Naive thymus-derived CD4-positive, alpha-beta T cell (primary cell): Measurements from ENCODE around the gene VSIG10L2. TPM values are rescaled to one million over a fixed set of nuclear protein-coding genes. Genes with fewer than 3 reads are reported as not detected.

Experiments
- ATAC-seq: fragments of 150-1000 bp; cut with Tn5 transposase; 2 replicates; pipeline ENCODE4 v1.10.0; 2021; ENCODE audit warnings: mild to moderate bottlenecking, moderate library complexity
- CTCF ChIA-PET: fragments of 350-600 bp; sonication (Branson Sonifier 250); formaldehyde crosslinking; loops from one replicate; lab custom pipeline; 2021; ENCODE audit warnings: antibody characterized with exemption; lab: Charles Lee
- POLR2A ChIA-PET: fragments of 350-600 bp; sonication (Branson Sonifier 250); formaldehyde crosslinking; loops from one replicate; lab custom pipeline; 2021; ENCODE audit warnings: antibody characterized with exemption, inconsistent platforms; lab: Charles Lee
- DNase-seq, 9 donors: peaks; one replicate each; pipeline versions ENCODE4 v3.0.0 to v3.0.0-alpha.2; 2020 to 2022; ENCODE audit warnings: mixed read lengths in 1 of 9
- H3K27ac ChIP-seq: one replicate; pipeline ENCODE4 v1.7.0; 2013; ENCODE audit warnings: mild to moderate bottlenecking, low read depth, low read length, moderate library complexity
- H3K27me3 ChIP-seq, 2 donors: one replicate each; pipeline ENCODE4 v1.7.0; 2013; ENCODE audit warnings: low read length in 2 of 2, mild to moderate bottlenecking in 2 of 2, moderate library complexity in 2 of 2; ENCODE audit not compliant: control insufficient read depth in 2 of 2, insufficient read depth in 2 of 2
- H3K36me3 ChIP-seq, 3 experiments: 1 replicate in 2 of 3; 2 replicates in 1 of 3; pipeline ENCODE4 v1.7.0; 2013; ENCODE audit warnings: low read length in 3 of 3, mild to moderate bottlenecking in 3 of 3, moderate library complexity in 1 of 3; ENCODE audit not compliant: insufficient read depth in 3 of 3, control insufficient read depth in 2 of 3
- H3K4me1 ChIP-seq, 2 donors: one replicate each; pipeline ENCODE4 v1.7.0; 2013; ENCODE audit warnings: low read length in 2 of 2, mild to moderate bottlenecking in 2 of 2, moderate library complexity in 1 of 2; ENCODE audit not compliant: control insufficient read depth in 2 of 2, insufficient read depth in 2 of 2
- H3K4me3 ChIP-seq: 2 replicates; pipeline ENCODE4 v1.7.0; 2013; ENCODE audit warnings: mild to moderate bottlenecking, low read length
- H3K9me3 ChIP-seq, 3 experiments: 1 replicate in 2 of 3; 2 replicates in 1 of 3; pipeline ENCODE4 v1.7.0; 2013; ENCODE audit warnings: low read length in 3 of 3; ENCODE audit not compliant: control insufficient read depth in 2 of 3
- H3K27ac Mint-ChIP-seq, 9 donors: one replicate each; pipeline ENCODE4 v1.8.0; 2020 to 2022; ENCODE audit warnings: mixed read lengths in 9 of 9, mild to moderate bottlenecking in 8 of 9, moderate library complexity in 5 of 9, inconsistent platforms in 2 of 9
- H3K27me3 Mint-ChIP-seq, 5 donors: one replicate each; pipeline ENCODE4 v1.8.0; 2021 to 2022; ENCODE audit warnings: mixed read lengths in 5 of 5, mild to moderate bottlenecking in 1 of 5
- H3K36me3 Mint-ChIP-seq, 5 donors: one replicate each; pipeline ENCODE4 v1.8.0; 2020 to 2022; ENCODE audit warnings: mixed read lengths in 5 of 5, mild to moderate bottlenecking in 3 of 5, inconsistent platforms in 1 of 5
- H3K4me1 Mint-ChIP-seq, 7 donors: one replicate each; pipeline ENCODE4 v1.8.0; 2020 to 2022; ENCODE audit warnings: mixed read lengths in 7 of 7, mild to moderate bottlenecking in 3 of 7, inconsistent platforms in 1 of 7
- H3K4me3 Mint-ChIP-seq, 10 donors: one replicate each; pipeline ENCODE4 v1.8.0; 2020 to 2022; ENCODE audit warnings: mild to moderate bottlenecking in 10 of 10, mixed read lengths in 10 of 10, moderate library complexity in 6 of 10, inconsistent platforms in 2 of 10
- H3K9me3 Mint-ChIP-seq, 11 donors: one replicate each; pipeline ENCODE4 v1.8.0; 2020 to 2022; ENCODE audit warnings: mixed read lengths in 11 of 11, mild to moderate bottlenecking in 4 of 11, inconsistent platforms in 1 of 11, moderate library complexity in 1 of 11
- intact Hi-C, 2 donors: fragments of 100-400 bp; cut with micrococcal nuclease; formaldehyde crosslinking; loops; one replicate each; pipeline ENCODE4 v1.15.1; 2023
- polyA plus RNA-seq, 2 donors: library from polyadenylated mRNA; unstranded; fragments of 300-500 nt; fragmentation: Illumina TruSeq; gene quantifications; one replicate each; pipeline ENCODE4 v1.2.3, GENCODE V29; 2021
- total RNA-seq, 6 experiments: library from RNA in 5 of 6; stranded (reverse) in 5 of 6; gene quantifications; 1 replicate in 5 of 6; 2 replicates in 1 of 6; pipeline ENCODE4 v1.2.3 and lab custom pipeline; 2021 to 2026

Gene VSIG10L2
- total and polyA plus RNA-seq, 7 experiments from 2014 or later, result not detected

DNA sequence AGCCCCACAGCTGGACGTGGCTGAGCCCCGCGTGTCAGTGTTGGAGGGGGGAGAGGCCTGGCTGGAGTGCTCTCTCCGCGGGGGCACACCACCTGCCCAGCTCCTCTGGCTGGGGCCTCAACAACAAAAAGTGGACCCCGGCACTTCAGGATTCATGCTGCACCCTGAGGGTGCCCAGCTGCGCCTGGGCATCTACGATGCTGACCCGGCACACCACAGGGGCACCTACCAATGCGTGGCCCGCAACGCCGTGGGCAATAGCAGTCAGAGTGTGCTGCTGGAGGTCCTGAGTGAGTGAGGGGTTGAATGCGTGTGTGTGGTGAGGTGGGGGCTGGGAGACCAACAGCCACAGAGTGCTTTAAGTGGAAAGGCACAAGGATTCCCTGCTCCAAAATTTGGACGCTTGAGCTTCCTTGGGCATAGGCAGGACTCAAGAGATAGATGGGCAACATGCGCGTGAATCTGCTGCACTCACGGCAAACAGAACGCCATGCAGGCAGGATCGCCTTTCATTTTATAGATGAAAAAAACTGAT is 7.6 kb downstream of the VSIG10L2 start:
- DNase-seq (no peak), ATAC-seq (no peak)
- no peaks in the 10 kb centered on the region for H3K9me3 ChIP-seq
- no peaks in the 10 kb centered on the region for H3K27me3 ChIP-seq
- Mint-ChIP-seq H3K4me3 (no peak overlapping the region), H3K9me3 (no peaks in the 10 kb centered on the region), H3K4me1 (peaks cover 3 to 7% (median 5%) of the 10 kb centered on the region in 7 donors), H3K27me3 (peaks cover 0 to 6% (median 4%) of the 10 kb centered on the region in 5 donors), H3K27ac (no peak overlapping the region), H3K36me3 (peaks cover 0 to 5% (median 3%) of the 10 kb centered on the region in 5 donors)
- H3K4me1 ChIP-seq, result no peaks in the 10 kb centered on the region
- H3K27ac ChIP-seq, result no peak overlapping the region
- intact Hi-C loops, result no loop called here
- no peak overlapping the region for H3K4me3 ChIP-seq
- ChIA-PET CTCF (no interaction called here), POLR2A (no interaction called here)
- no peaks in the 10 kb centered on the region for H3K36me3 ChIP-seq

DNA sequence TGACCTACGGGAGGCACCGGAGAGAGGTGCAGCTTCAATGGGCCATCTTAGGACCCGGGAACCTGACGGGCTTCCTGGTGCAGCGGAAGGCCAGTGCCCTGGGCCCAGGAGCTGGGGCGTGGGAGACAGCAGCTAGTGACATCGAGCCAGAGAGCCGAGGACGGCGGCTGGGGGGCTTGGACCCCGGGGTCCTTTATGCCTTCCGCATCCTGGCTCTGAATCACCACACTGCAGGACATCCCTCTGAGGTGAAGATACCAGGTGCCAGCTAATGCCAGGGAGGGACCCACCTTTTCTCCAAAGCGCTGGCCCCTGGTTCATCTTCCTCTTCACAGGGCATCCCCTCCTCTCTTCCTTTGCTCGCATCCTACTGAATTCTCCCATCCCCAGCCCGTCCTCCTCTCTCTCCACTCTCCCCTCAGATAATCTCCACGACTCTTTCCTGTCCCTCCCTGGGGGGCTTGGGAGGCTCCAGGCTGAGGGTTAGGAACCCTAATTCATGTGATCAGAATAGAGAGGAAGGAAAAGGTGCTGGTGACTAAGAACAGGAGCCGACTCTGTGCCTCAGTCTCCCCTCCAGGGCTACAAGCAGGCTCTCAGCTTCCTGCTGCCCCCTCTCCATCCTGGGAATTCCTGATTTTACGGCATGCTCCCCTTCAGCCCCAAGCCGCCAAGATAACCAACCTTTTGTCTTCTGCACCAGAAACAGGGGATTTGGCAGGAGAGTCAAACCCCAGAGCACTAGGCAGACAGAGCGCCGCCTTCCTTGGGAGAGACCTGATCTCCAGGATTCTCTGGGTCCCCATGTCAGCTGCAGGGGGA is 8.5 kb downstream of the VSIG10L2 start:
- no peak for DNase-seq
- intact Hi-C loops, result no loop called here
- Histone ChIP-seq H3K36me3 (no peaks in the 10 kb centered on the region), H3K27ac (no peak overlapping the region), H3K27me3 (no peaks in the 10 kb centered on the region), H3K4me3 (no peak overlapping the region), H3K9me3 (no peaks in the 10 kb centered on the region), H3K4me1 (no peaks in the 10 kb centered on the region)
- Mint-ChIP-seq H3K27me3 (peaks cover 0 to 6% (median 1%) of the 10 kb centered on the region in 5 donors), H3K36me3 (peaks cover 0 to 5% (median 3%) of the 10 kb centered on the region in 5 donors), H3K4me3 (no peak overlapping the region), H3K27ac (no peak overlapping the region), H3K4me1 (peaks cover 3 to 7% (median 5%) of the 10 kb centered on the region in 7 donors), H3K9me3 (no peaks in the 10 kb centered on the region)
- no peak for ATAC-seq
- POLR2A ChIA-PET, result no interaction called here
- CTCF ChIA-PET, result no interaction called here

DNA sequence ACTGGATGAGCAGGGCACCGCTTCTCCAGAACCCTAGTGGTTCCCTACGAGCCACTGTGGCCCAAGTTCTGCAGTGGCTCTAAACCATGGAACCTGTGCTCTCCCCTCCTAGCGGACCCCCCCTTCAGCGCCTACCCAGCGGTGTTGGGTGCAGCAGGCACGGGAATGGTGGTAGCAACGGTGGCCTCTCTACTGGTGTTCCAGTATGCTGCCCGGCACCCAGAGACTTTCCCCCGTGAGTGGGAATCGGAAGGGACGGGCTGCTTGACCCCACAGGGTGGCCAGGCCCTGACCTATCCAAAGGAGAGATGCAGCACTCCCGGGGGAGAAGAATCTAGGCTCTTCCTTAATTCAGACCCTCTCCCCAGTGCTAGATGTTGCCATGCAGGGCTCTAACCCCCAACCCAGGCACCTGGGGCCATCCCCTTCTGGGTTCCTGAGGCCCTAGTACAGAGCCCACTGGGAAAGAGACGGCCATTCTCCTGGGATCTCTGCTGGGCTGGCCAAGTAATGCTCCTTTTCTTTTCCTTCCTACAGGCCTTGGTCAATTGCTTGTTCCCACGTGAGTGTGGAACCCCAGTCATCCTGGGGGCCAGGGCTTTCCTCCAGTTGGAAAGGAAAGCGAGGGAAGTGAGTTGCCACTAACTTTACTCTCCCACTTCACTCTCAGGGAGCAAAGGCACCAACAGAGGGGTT is 9.2 kb downstream of the VSIG10L2 start:
- H3K27ac Mint-ChIP-seq, result no peak overlapping the region
- H3K27me3 Mint-ChIP-seq, result peaks cover 0 to 6% (median 0%) of the 10 kb centered on the region in 5 donors

DNA sequence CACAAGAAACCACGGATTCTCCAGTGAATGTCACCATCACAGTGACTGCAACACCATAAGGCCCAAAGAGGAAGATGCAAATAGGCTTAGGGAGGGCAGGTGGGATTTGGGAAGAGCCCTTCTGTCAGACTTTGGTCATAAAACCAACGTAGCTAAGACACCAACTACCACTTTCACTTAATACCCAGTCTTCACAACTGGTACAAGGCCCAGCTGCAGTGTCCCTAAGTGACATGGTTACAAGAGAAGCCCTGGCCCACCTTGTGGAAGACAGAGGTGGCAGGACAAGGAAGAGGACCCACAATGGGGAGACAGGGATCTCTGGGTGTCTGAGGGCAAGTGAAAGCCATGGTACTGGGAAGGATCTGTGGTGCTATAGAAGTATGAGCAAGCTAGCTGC is 10.0 kb downstream of the VSIG10L2 start:
- ATAC-seq, result no peak
- CTCF ChIA-PET, result no interaction called here

More for the DNA sequence above, 9.2 kb downstream of the VSIG10L2 start:
- Mint-ChIP-seq H3K4me3 (no peak overlapping the region), H3K4me1 (peaks cover 3 to 7% (median 5%) of the 10 kb centered on the region in 7 donors), H3K9me3 (no peaks in the 10 kb centered on the region), H3K36me3 (peaks cover 0 to 7% (median 4%) of the 10 kb centered on the region in 5 donors)
- Histone ChIP-seq H3K27ac (no peak overlapping the region), H3K4me3 (no peak overlapping the region), H3K36me3 (no peaks in the 10 kb centered on the region), H3K4me1 (no peaks in the 10 kb centered on the region), H3K9me3 (no peaks in the 10 kb centered on the region), H3K27me3 (no peaks in the 10 kb centered on the region)
- ChIA-PET CTCF (no interaction called here), POLR2A (no interaction called here)
- DNase-seq, result no peak
- ATAC-seq, result no peak
- intact Hi-C loops, result no loop called here

DNA sequence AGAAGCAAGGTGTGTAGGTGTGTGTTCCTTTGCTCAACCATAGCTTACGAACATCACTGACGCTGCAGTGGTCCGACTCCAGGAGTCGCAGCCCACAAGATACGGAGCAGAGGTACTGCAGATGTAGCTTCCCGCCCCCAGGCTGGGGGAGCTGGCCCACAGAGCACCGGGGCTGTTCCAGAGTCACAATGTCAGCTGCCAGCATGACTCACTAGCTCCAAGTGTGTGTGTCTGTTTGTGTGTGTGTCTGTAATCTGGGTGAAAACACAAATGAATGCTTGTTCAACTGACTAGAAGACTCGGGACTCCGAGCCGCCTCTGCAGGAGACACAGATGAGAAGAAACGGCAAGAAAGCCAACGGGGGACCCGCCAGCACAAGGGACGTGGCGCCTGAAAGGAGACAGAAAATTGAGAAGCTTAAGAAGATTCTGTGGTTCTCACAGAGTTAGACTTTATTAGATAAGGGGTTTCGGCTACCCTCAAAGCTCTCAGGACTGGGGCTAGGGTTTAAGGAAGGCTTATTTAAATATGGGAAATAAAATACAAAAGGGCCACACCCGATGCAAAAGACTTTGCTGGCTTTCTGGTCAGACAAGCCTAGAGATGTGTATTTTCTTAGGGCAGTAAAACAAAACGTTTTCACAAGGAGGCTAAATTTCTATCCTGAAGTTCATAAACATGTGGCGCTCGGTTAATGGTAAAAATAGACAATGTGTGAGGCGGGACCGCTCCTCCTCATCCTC is 10.7 kb downstream of the VSIG10L2 start:
- Histone ChIP-seq H3K4me1 (no peaks in the 10 kb centered on the region), H3K27me3 (no peaks in the 10 kb centered on the region), H3K36me3 (no peaks in the 10 kb centered on the region), H3K4me3 (no peak overlapping the region), H3K27ac (no peak overlapping the region), H3K9me3 (no peaks in the 10 kb centered on the region)
- peaks cover 0 to under 1% (median 0%) of the 10 kb centered on the region in 5 donors for H3K27me3 Mint-ChIP-seq
- H3K36me3 Mint-ChIP-seq, result peaks cover 0 to 16% (median 6%) of the 10 kb centered on the region in 5 donors
- no peak overlapping the region for H3K4me3 Mint-ChIP-seq
- ChIA-PET POLR2A (no interaction called here), CTCF (interaction anchor here (0.7 kb wide), 1 partner anchor 367 kb away, joined by 3 read pairs; no protein-coding TSS in a partner anchor)
- H3K27ac Mint-ChIP-seq, result peak overlapping the region in 1 of 9 donors; percentile 26
- intact Hi-C loops, result no loop called here
- H3K4me1 Mint-ChIP-seq, result peaks cover 3 to 7% (median 5%) of the 10 kb centered on the region in 7 donors
- DNase-seq (no peak), ATAC-seq (no peak)
- H3K9me3 Mint-ChIP-seq, result no peaks in the 10 kb centered on the region

More for the DNA sequence above, 10.0 kb downstream of the VSIG10L2 start:
- no peaks in the 10 kb centered on the region for H3K27me3 ChIP-seq
- DNase-seq, result no peak
- no peak overlapping the region for H3K27ac ChIP-seq
- Mint-ChIP-seq H3K36me3 (peaks cover 0 to 10% (median 4%) of the 10 kb centered on the region in 5 donors), H3K9me3 (no peaks in the 10 kb centered on the region), H3K4me1 (peaks cover 3 to 7% (median 5%) of the 10 kb centered on the region in 7 donors), H3K4me3 (no peak overlapping the region), H3K27ac (no peak overlapping the region), H3K27me3 (peaks cover 0 to 6% (median 0%) of the 10 kb centered on the region in 5 donors)
- no peaks in the 10 kb centered on the region for H3K36me3 ChIP-seq
- H3K9me3 ChIP-seq, result no peaks in the 10 kb centered on the region
- intact Hi-C loops, result no loop called here
- POLR2A ChIA-PET, result no interaction called here
- H3K4me1 ChIP-seq, result no peaks in the 10 kb centered on the region
- H3K4me3 ChIP-seq, result no peak overlapping the region

DNA sequence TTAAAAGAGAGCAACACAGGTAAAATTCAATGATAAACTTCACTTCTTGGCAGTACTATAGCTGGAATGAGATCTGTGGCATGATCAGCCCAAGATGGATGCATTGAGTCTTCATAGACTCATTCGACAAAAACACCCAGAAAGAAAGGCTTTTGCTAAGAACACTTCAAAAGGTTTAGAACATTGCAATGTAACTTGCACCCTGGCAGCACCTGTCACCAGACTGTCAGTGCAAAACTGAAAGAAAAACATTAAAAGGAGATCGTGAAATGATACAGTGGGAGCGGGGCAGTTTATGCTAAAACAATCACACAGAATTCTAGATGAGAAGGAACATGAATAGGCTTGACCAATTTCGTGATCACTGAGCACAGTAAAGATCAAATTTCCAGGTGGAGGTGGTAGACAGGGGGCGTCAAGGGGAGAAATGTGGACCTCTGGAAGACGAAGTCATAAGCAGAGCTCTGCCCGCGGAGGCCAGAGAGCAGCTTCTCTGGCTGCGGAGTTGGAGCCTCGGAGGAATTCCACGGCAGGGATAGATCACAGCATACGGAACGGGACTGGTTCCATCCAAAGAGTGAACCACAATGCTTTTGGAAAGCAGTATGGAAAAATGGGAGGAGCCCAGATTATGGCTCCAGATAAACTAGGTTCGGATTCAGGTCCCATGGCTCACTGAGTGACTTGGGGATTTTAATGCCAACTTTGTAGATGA is 11.9 kb downstream of the VSIG10L2 start:
- Histone ChIP-seq H3K4me3 (no peak overlapping the region), H3K9me3 (peaks cover 0 to 4% (median 0%) of the 10 kb centered on the region in 3 experiments), H3K27me3 (no peaks in the 10 kb centered on the region), H3K27ac (no peak overlapping the region), H3K36me3 (no peaks in the 10 kb centered on the region), H3K4me1 (no peaks in the 10 kb centered on the region)
- intact Hi-C loops, result no loop called here
- Mint-ChIP-seq H3K36me3 (peaks cover 0 to 28% (median 15%) of the 10 kb centered on the region in 5 donors), H3K27me3 (no peaks in the 10 kb centered on the region), H3K27ac (peak overlapping the region in 1 of 9 donors; percentile 12), H3K4me1 (peaks cover 3 to 7% (median 5%) of the 10 kb centered on the region in 7 donors), H3K4me3 (peak overlapping the region in 6 of 10 donors; percentile 5 to 72 (median 23)), H3K9me3 (peaks cover 0 to 9% (median 4%) of the 10 kb centered on the region in 11 donors)
- ChIA-PET POLR2A (no interaction called here), CTCF (interaction anchor here (0.7 kb wide), 1 partner anchor 366 kb away, joined by 3 read pairs; no protein-coding TSS in a partner anchor)
- ATAC-seq, result no peak
- DNase-seq, result no peak
